GM12801 (cell line): ENCODE measurements around the gene CFAP61.

Source experiments
- TF ChIP-seq, protein P1 (sequence below): IDR thresholded peaks from one replicate; pipeline ENCODE4 v1.5.1; 2011; ENCODE audit warnings: control low read depth; ENCODE audit not compliant: insufficient read length; ENCODE audit errors: extremely low read depth

The CFAP61 gene

GRCh38 chr20:20292472-20292871 is 240.1 kb downstream of the CFAP61 start:
- TF ChIP-seq, protein P1, sequence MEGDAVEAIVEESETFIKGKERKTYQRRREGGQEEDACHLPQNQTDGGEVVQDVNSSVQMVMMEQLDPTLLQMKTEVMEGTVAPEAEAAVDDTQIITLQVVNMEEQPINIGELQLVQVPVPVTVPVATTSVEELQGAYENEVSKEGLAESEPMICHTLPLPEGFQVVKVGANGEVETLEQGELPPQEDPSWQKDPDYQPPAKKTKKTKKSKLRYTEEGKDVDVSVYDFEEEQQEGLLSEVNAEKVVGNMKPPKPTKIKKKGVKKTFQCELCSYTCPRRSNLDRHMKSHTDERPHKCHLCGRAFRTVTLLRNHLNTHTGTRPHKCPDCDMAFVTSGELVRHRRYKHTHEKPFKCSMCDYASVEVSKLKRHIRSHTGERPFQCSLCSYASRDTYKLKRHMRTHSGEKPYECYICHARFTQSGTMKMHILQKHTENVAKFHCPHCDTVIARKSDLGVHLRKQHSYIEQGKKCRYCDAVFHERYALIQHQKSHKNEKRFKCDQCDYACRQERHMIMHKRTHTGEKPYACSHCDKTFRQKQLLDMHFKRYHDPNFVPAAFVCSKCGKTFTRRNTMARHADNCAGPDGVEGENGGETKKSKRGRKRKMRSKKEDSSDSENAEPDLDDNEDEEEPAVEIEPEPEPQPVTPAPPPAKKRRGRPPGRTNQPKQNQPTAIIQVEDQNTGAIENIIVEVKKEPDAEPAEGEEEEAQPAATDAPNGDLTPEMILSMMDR: no peak

DNA sequence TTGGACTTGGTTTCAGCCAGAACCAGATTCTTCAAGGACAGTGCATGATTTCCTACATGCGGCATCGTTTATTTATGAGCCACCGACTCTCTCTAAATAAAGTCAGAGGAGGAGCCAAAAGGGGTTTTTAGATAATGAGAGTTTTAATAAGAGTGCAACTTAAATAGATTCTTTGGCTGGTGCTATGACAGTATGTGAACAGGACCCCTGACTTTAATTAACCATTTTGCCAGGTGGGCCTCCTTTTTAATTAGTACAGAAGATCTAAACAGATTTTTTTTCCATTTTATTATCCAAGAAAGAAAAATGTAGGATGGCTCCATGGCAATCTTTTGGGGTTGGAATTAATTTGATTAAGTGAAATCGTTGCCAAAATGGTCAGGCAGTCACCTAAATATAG is 240.8 kb downstream of the CFAP61 start:
- TF ChIP-seq, protein P1: no peak

- TF ChIP-seq, protein P1: no peak
Measured at GRCh38 chr20:20293691-20294385, 241.5 kb downstream of the CFAP61 start.

GRCh38 chr20:20295621-20296498 is 243.5 kb downstream of the CFAP61 start:
- TF ChIP-seq, protein P1: no peak

DNA sequence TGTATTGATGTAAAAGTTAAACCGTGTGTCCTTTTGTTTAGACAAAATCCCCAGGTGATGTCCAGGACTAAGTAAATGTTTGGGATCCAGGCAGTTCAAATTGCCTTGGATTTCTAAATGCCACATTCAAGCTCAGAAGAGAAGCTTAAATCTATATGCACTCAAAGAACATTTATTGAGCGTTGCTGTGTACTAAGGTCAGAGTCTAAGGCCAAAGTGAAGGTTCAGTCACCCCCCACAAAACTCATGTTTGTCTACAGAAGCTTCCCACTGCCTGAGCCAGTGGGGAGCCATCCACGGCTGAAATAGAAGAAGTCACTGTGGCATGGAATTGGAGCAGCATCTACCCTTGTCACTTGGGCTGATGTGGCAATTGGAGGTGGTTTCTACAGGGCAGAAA is 244.8 kb downstream of the CFAP61 start:
- TF ChIP-seq, protein P1: no peak

GRCh38 chr20:20297752-20298151 is 245.4 kb downstream of the CFAP61 start:
- TF ChIP-seq, protein P1: no peak

GRCh38 chr20:20299904-20300303 is 247.6 kb downstream of the CFAP61 start:
- TF ChIP-seq, protein P1: no peak
